SK-N-SH treated with all-trans-retinoic acid at 6 μM for 48 hours (cell line): ENCODE data around the gene SLC29A3.

Experiments used
- ATAC-seq: fragments of 200-7000 bp; cut with Tn5 transposase; 3 replicates; pipeline ENCODE4 v1.9.1; 2020; ENCODE audit warnings: mild to moderate bottlenecking, moderate library complexity
- ARNTL ChIP-seq: fragments of 450-650 bp; formaldehyde crosslinking; IDR thresholded peaks from 2 replicates; pipeline ENCODE4 v1.5.0; 2020; ENCODE audit warnings: low read depth, mild to moderate bottlenecking, moderate library complexity, borderline replicate concordance
- BACH2 ChIP-seq: fragments of 250-450 bp; sonication (Bioruptor Pico); IDR thresholded peaks from 2 replicates; pipeline ENCODE4 v1.9.0; 2021; ENCODE audit warnings: mild to moderate bottlenecking, borderline replicate concordance
- ESRRG ChIP-seq: fragments of 250-450 bp; sonication (Bioruptor Pico); IDR thresholded peaks from 2 replicates; pipeline ENCODE4 v1.6.1; 2021; ENCODE audit warnings: mild to moderate bottlenecking
- GLIS3 ChIP-seq: fragments of 250-450 bp; sonication (Bioruptor Pico); IDR thresholded peaks from 2 replicates; pipeline ENCODE4 v1.5.0; 2020; ENCODE audit warnings: mild to moderate bottlenecking, moderate library complexity
- OSR1 ChIP-seq: fragments of 250-450 bp; sonication (Bioruptor Pico); IDR thresholded peaks from 2 replicates; pipeline ENCODE4 v1.8.0; 2022; ENCODE audit warnings: moderate library complexity, mild to moderate bottlenecking, inconsistent platforms
- PPARA ChIP-seq: fragments of 250-450 bp; sonication (Bioruptor Pico); IDR thresholded peaks from 2 replicates; pipeline ENCODE4 v1.5.0; 2020; ENCODE audit warnings: mild to moderate bottlenecking, borderline replicate concordance
- RARB ChIP-seq: fragments of 250-450 bp; sonication (Bioruptor Pico); IDR thresholded peaks from 2 replicates; pipeline ENCODE4 v1.8.0; 2021; ENCODE audit warnings: mild to moderate bottlenecking, moderate library complexity
- SNAI2 ChIP-seq: fragments of 250-450 bp; sonication (Bioruptor Pico); IDR thresholded peaks from 2 replicates; pipeline ENCODE4 v1.5.0; 2020; ENCODE audit warnings: mild to moderate bottlenecking, moderate library complexity
- TCF4 ChIP-seq: fragments of 250-450 bp; sonication (Bioruptor Pico); IDR thresholded peaks from 2 replicates; pipeline ENCODE4 v1.8.0; 2021; ENCODE audit warnings: mild to moderate bottlenecking, moderate library complexity, borderline replicate concordance
- TOX ChIP-seq: fragments of 250-450 bp; sonication (Bioruptor Pico); IDR thresholded peaks from 2 replicates; pipeline ENCODE4 v1.8.0; 2021; ENCODE audit warnings: mild to moderate bottlenecking, moderate library complexity, borderline replicate concordance
- ZC3H10 ChIP-seq: fragments of 250-450 bp; sonication (Bioruptor Pico); IDR thresholded peaks from 2 replicates; pipeline ENCODE4 v1.5.1; 2021; ENCODE audit warnings: mild to moderate bottlenecking, moderate library complexity
- ZFP3 ChIP-seq: fragments of 250-450 bp; sonication (Bioruptor Pico); IDR thresholded peaks from 2 replicates; pipeline ENCODE4 v1.5.0; 2020; ENCODE audit warnings: mild to moderate bottlenecking, moderate library complexity
- ZFP30 ChIP-seq: fragments of 450-650 bp; formaldehyde crosslinking; IDR thresholded peaks from 2 replicates; pipeline ENCODE4 v1.5.0; 2022; ENCODE audit warnings: mild to moderate bottlenecking, moderate library complexity
- ZNF565 ChIP-seq: fragments of 450-650 bp; formaldehyde crosslinking; conservative IDR thresholded peaks from 2 replicates; pipeline ENCODE4 v1.5.0; 2020; ENCODE audit warnings: low read depth, mild to moderate bottlenecking, moderate library complexity
- ZNF70 ChIP-seq: fragments of 450-650 bp; formaldehyde crosslinking; IDR thresholded peaks from 2 replicates; pipeline ENCODE4 v1.5.0; 2020; ENCODE audit warnings: mild to moderate bottlenecking, moderate library complexity
- ZNF8 ChIP-seq: fragments of 450-650 bp; formaldehyde crosslinking; IDR thresholded peaks from 2 replicates; pipeline ENCODE4 v1.5.0; 2020; ENCODE audit warnings: mild to moderate bottlenecking, moderate library complexity
- TF ChIP-seq, protein P1 (sequence below): fragments of 250-450 bp; sonication (Bioruptor Pico); IDR thresholded peaks from 2 replicates; pipeline ENCODE4 v1.8.0; 2020; ENCODE audit warnings: mild to moderate bottlenecking, moderate library complexity, borderline replicate concordance
- TF ChIP-seq, protein P2 (sequence below): fragments of 250-450 bp; sonication (Bioruptor Pico); IDR thresholded peaks from 2 replicates; pipeline ENCODE4 v1.8.0; 2021; ENCODE audit warnings: low read depth, mild to moderate bottlenecking, moderate library complexity, borderline replicate concordance
- TF ChIP-seq, protein P3 (sequence below): fragments of 250-450 bp; sonication (Bioruptor Pico); IDR thresholded peaks from 2 replicates; pipeline ENCODE4 v1.5.1; 2020; ENCODE audit warnings: low read depth, mild to moderate bottlenecking, moderate library complexity
- TF ChIP-seq, protein P4 (sequence below): fragments of 250-450 bp; sonication (Bioruptor Pico); IDR thresholded peaks from 2 replicates; pipeline ENCODE4 v1.5.0; 2020; ENCODE audit warnings: mild to moderate bottlenecking, moderate library complexity

SLC29A3 gene

DNA sequence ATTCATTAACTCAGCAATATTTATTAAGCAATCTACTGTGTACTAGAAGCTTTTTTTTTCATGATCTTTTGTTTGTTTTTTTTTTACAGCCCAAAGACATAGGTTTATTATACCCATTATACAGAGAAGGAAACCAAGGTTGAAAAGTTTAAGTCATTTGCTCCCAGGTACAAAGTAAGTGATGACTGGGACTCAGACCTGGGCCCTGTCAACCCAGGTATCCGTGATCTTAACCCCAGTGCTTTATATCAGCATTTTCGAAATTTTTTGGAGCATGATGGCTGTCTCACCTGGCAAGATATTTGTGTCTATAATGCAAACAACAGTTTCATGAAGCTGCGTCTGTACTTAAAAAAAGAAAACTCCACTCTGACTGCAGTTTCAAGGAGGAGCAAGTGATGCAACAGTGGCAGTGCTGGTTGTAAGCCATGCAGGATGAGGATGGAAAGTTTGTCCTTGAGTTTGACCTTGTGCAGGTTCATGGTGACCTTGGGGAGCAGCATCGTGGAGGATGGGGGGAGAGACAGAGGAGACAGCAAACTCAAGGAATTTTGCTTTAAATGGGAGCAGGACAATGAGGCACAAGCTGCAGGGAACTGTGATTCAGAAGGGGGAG lies 11.8 kb downstream of the SLC29A3 start:
- TF ChIP-seq, protein P1, sequence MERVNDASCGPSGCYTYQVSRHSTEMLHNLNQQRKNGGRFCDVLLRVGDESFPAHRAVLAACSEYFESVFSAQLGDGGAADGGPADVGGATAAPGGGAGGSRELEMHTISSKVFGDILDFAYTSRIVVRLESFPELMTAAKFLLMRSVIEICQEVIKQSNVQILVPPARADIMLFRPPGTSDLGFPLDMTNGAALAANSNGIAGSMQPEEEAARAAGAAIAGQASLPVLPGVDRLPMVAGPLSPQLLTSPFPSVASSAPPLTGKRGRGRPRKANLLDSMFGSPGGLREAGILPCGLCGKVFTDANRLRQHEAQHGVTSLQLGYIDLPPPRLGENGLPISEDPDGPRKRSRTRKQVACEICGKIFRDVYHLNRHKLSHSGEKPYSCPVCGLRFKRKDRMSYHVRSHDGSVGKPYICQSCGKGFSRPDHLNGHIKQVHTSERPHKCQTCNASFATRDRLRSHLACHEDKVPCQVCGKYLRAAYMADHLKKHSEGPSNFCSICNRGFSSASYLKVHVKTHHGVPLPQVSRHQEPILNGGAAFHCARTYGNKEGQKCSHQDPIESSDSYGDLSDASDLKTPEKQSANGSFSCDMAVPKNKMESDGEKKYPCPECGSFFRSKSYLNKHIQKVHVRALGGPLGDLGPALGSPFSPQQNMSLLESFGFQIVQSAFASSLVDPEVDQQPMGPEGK (CRISPR knock-in tag), result no peak
- TF ChIP-seq SNAI2 (CRISPR knock-in tag), result no peak
- TF ChIP-seq ARNTL, result no peak
- TF ChIP-seq GLIS3 (CRISPR knock-in tag), result no peak
- no peak for TF ChIP-seq RARB (CRISPR knock-in tag)
- TF ChIP-seq TOX (CRISPR knock-in tag), result no peak
- TF ChIP-seq BACH2 (CRISPR knock-in tag), result no peak
- TF ChIP-seq ZNF70, result no peak
- no peak for TF ChIP-seq ZFP30 (CRISPR knock-in tag)
- no peak for TF ChIP-seq OSR1
- TF ChIP-seq, protein P2, sequence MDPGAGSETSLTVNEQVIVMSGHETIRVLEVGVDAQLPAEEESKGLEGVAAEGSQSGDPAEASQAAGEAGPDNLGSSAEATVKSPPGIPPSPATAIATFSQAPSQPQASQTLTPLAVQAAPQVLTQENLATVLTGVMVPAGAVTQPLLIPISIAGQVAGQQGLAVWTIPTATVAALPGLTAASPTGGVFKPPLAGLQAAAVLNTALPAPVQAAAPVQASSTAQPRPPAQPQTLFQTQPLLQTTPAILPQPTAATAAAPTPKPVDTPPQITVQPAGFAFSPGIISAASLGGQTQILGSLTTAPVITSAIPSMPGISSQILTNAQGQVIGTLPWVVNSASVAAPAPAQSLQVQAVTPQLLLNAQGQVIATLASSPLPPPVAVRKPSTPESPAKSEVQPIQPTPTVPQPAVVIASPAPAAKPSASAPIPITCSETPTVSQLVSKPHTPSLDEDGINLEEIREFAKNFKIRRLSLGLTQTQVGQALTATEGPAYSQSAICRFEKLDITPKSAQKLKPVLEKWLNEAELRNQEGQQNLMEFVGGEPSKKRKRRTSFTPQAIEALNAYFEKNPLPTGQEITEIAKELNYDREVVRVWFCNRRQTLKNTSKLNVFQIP (CRISPR knock-in tag), result no peak
- TF ChIP-seq ZNF565 (CRISPR knock-in tag), result no peak
- TF ChIP-seq TCF4 (CRISPR knock-in tag), result no peak
- no peak for TF ChIP-seq ZFP3
- no peak for TF ChIP-seq ESRRG (CRISPR knock-in tag)
- no peak for ATAC-seq

DNA sequence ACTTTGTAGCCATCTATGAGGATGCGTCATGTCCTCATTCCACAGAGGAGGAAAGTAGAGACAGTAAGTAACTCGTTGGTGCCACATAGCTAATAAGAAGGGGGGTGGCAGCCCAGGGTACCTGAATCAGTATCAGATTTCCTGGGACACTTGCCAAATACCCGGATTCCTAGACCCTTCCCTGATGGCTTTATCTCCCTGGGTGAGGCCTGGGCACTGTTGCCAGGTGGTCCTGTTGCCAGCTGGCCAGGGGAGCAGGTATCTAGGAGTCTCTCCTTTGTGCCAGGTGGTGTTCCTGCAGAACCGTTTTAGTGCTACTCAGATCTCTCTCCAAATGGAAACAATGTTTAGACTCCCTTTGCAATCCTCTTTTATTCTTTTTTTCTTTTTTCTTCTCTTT lies 12.7 kb downstream of the SLC29A3 start:
- no peak for TF ChIP-seq BACH2 (CRISPR knock-in tag)
- TF ChIP-seq, protein P3, sequence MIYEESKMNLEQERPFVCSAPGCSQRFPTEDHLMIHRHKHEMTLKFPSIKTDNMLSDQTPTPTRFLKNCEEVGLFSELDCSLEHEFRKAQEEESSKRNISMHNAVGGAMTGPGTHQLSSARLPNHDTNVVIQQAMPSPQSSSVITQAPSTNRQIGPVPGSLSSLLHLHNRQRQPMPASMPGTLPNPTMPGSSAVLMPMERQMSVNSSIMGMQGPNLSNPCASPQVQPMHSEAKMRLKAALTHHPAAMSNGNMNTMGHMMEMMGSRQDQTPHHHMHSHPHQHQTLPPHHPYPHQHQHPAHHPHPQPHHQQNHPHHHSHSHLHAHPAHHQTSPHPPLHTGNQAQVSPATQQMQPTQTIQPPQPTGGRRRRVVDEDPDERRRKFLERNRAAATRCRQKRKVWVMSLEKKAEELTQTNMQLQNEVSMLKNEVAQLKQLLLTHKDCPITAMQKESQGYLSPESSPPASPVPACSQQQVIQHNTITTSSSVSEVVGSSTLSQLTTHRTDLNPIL, result no peak
- TF ChIP-seq, protein P2 (CRISPR knock-in tag), result no peak
- no peak for TF ChIP-seq RARB (CRISPR knock-in tag)
- TF ChIP-seq ZNF70, result no peak
- TF ChIP-seq PPARA (CRISPR knock-in tag), result no peak
- TF ChIP-seq SNAI2 (CRISPR knock-in tag), result no peak
- no peak for TF ChIP-seq TOX (CRISPR knock-in tag)
- TF ChIP-seq ZNF8 (CRISPR knock-in tag), result no peak
- no peak for TF ChIP-seq TCF4 (CRISPR knock-in tag)
- no peak for TF ChIP-seq ESRRG (CRISPR knock-in tag)
- TF ChIP-seq ZC3H10 (CRISPR knock-in tag), result no peak
- no peak for TF ChIP-seq ZNF565 (CRISPR knock-in tag)
- TF ChIP-seq ZFP3, result no peak
- no peak for TF ChIP-seq ZFP30 (CRISPR knock-in tag)
- TF ChIP-seq, protein P1 (CRISPR knock-in tag), result no peak
- TF ChIP-seq, protein P4, sequence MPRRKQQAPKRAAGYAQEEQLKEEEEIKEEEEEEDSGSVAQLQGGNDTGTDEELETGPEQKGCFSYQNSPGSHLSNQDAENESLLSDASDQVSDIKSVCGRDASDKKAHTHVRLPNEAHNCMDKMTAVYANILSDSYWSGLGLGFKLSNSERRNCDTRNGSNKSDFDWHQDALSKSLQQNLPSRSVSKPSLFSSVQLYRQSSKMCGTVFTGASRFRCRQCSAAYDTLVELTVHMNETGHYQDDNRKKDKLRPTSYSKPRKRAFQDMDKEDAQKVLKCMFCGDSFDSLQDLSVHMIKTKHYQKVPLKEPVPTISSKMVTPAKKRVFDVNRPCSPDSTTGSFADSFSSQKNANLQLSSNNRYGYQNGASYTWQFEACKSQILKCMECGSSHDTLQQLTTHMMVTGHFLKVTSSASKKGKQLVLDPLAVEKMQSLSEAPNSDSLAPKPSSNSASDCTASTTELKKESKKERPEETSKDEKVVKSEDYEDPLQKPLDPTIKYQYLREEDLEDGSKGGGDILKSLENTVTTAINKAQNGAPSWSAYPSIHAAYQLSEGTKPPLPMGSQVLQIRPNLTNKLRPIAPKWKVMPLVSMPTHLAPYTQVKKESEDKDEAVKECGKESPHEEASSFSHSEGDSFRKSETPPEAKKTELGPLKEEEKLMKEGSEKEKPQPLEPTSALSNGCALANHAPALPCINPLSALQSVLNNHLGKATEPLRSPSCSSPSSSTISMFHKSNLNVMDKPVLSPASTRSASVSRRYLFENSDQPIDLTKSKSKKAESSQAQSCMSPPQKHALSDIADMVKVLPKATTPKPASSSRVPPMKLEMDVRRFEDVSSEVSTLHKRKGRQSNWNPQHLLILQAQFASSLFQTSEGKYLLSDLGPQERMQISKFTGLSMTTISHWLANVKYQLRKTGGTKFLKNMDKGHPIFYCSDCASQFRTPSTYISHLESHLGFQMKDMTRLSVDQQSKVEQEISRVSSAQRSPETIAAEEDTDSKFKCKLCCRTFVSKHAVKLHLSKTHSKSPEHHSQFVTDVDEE (CRISPR knock-in tag), result no peak
- TF ChIP-seq, all 23 proteins: peak for 0

More for the DNA sequence above, 12.7 kb downstream of the SLC29A3 start:
- ATAC-seq, result no peak
